Fibroblast of peridontal ligament (primary cell): ENCODE data around the gene CDHR4.
A peak's percentile ranks its signal among the peaks of the same experiment; 100 is the strongest.
"Not testable (repeated sequence)": the region's sequence is repeated elsewhere in the genome, so short reads cannot be mapped to it uniquely, and the experiment has no call there.

Experiments
- DNase-seq: peaks from one replicate; pipeline ENCODE4 v3.0.0-alpha.2; 2010; ENCODE audit errors: extremely low read depth

CDHR4 gene

GRCh38 chr3:49799761-49800160 lies at the start of gene CDHR4:
Gene CDHR4 (minus strand): TSS chr3:49799873. CDS start chr3:49799812, 61 bp downstream.
- DNase-seq: peak; percentile 82

- no peak for DNase-seq
These were observed 46.0 kb upstream of the CDHR4 start for GRCh38 chr3:49845694-49846093.

GRCh38 chr3:49844464-49845183 lies 45.0 kb upstream of the CDHR4 start:
- DNase-seq: no peak

- no peak for DNase-seq
These were observed 43.3 kb upstream of the CDHR4 start for GRCh38 chr3:49842843-49843517.

- no peak for DNase-seq
These were observed 42.1 kb upstream of the CDHR4 start for GRCh38 chr3:49841806-49842205.

- peak; percentile 8 for DNase-seq
These were observed 41.5 kb upstream of the CDHR4 start for GRCh38 chr3:49841126-49841696.

- DNase-seq: peak; percentile 22
These were observed 40.7 kb upstream of the CDHR4 start for GRCh38 chr3:49840388-49840787.

- DNase-seq: peak; percentile 86
These were observed 39.6 kb upstream of the CDHR4 start for GRCh38 chr3:49839193-49839809.

GRCh38 chr3:49831341-49831740 lies 31.7 kb upstream of the CDHR4 start:
- no peak for DNase-seq

- no peak for DNase-seq
These were observed 26.3 kb upstream of the CDHR4 start for GRCh38 chr3:49826016-49826415.

GRCh38 chr3:49823131-49823530 lies 23.5 kb upstream of the CDHR4 start:
- not testable (repeated sequence) for DNase-seq

- peak; percentile 61 for DNase-seq
These were observed 14.0 kb upstream of the CDHR4 start, which contains the start of gene UBA7 for GRCh38 chr3:49813497-49814174. Gene UBA7 (minus strand): TSS chr3:49813953. CDS start chr3:49813787, 166 bp downstream.

GRCh38 chr3:49812916-49813496 lies 13.3 kb upstream of the CDHR4 start:
- DNase-seq: no peak

- DNase-seq: no peak
These were observed 7.9 kb upstream of the CDHR4 start for GRCh38 chr3:49807431-49808114.

GRCh38 chr3:49806850-49807249 lies 7.2 kb upstream of the CDHR4 start:
- DNase-seq: no peak

- DNase-seq: no peak
These were observed 6.4 kb upstream of the CDHR4 start for GRCh38 chr3:49805897-49806701.

GRCh38 chr3:49805367-49805782 lies 5.7 kb upstream of the CDHR4 start:
- peak; percentile 98 for DNase-seq

GRCh38 chr3:49804141-49805041 lies 4.7 kb upstream of the CDHR4 start:
- DNase-seq: no peak
